Superior temporal gyrus (tissue), 1 donor: ENCODE data around the gene MAP3K5.

Experiments used
- DNase-seq: peaks from one replicate; pipeline ENCODE4 v3.0.0-alpha.2; 2016; ENCODE audit errors: extremely low spot score

MAP3K5 gene

DNA sequence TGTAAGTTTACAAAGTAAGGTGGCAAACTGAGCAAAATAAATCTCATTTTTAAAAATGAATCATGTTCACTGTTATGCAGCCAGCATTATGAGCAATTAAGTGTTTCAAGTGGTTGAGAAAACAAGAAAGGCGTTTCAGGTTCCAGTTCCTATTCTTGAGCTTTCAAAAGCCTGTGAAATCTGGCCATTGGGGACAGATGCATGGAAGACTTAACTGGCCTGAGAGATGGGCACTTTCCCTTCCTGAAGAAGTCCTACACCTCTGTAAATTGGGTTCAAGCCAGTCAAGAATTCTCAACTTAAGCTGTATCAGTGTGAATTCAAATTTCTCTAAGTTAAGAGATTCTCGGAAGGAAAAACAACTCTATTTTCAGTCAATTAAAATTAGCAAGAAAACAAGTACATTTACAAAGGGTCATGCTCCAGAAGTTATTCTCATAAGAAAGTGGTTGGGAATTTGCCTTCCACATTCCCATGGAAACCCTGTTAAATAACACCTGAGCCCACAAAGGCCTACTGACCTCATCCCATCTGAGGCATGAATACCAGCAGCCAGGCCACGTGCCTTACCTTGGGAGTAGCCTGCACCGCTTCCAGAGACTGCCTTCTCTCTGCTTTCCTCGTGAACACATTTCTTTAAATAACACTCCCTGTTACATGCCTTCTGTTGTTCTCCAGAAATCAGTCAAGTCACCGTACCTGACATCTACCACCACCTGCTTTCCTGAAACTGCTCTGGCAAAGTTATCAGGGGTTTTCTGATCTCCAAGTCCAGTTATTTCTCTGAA is 19.4 kb downstream of the MAP3K5 start:
- DNase-seq = peak; percentile 49

DNA sequence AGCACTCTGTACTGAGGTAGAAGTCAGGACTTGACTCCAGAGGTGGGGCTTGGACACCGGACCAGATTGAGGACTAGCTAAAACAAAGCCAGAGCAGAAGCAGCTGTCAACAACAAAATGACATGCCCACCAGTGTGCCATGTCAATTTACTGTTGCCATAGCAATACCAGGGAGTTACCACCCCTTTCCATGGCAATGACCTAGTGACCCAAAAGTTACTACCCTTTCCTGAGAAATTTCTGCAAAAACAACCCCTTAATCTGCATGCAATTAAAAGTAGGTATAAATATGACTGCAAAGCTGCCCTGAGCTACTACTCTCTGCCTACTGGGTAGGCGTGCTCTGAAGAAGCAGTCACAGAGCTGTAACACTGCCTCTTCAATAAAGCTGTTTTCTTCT is 21.0 kb downstream of the MAP3K5 start:
- DNase-seq = no peak

DNA sequence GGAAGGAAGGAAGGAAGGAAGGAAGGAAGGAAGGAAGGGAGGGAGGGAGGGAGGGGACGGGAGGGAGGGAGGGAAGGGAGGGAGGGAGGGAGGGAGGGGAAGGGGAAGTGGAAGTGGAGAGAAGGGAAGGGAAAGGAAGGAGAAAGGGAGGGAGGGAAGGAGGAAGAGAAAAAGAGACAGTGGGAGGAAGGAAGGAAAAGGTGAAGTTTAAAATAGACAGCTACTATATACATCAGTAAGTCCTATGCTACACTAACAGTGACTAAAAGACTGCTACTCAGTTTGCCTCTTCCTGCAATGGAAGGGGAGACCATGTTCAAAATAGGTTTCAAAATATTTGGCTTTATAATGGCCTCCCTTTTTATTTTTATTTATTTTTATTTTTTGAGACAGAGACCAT is 22.5 kb downstream of the MAP3K5 start:
- no peak for DNase-seq

DNA sequence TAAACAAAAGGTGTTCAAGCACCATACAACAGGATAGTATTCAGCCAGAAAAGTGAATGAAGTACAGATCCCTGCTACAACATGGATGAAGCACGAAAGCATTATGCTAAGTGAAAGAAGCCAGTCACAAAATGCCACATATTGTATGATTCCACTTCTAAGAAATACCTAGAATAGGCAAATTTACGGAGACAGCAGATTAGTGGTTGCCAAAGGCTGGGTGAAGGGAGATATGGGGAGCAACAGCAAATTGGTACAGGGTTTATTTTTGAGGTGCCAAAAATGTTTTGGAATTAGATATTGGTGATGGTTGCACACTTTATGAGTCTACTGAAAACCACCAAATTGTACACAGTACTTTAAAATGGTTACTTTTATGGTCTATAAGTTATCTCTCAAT is 23.2 kb downstream of the MAP3K5 start:
- no peak for DNase-seq

DNA sequence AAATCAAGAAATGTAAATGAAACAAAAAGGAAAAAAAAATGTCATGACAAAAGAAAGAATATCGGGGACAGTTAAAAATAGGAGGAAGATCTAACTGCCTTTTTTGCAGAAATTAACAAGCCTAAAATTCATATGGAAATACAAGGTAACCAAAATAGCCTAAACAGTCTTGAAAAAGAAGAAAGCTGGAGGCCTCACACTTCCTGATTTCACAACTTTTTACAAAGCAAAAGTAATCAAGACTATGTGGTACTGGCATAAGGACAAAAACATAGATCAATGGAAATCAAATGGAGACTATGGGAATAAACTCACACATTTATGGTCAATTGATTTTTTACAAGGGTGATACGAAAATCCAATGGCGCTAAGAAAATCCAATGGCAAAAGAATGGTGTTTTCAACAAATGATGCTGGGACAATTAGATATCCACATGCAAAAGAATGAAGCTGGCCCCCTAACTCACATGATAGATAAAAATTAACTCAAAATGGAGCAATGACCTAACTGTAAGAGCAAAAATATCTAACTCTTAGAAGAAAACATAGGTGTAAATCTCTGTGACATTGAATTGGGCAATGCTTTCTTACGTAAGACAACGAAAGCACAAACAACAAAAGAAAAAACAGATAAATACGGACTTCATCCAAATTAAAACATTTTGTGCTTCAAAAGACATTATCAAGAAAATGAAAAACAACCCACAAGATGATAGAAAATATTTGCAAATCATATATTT is 24.5 kb downstream of the MAP3K5 start:
- peak; percentile 39 for DNase-seq

DNA sequence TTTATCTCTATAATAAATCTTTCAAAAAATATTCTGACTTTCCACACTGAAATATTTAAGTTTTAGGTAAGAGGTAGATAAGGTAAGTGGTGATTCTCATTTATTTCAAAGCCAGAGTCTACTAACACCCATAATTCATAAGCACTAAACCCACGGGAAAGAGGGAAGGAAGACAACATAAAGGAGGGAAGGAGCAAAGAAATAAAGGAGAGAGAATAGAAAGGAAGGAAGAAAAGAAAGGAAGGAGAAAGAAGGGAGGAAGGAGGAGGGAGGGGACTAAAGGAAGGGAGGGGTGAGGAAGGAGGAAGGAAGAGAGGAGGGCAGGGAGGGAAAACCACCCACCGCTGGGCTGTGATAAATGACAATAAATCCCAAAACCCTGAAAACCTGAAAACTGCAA is 25.2 kb downstream of the MAP3K5 start:
- no peak for DNase-seq

DNA sequence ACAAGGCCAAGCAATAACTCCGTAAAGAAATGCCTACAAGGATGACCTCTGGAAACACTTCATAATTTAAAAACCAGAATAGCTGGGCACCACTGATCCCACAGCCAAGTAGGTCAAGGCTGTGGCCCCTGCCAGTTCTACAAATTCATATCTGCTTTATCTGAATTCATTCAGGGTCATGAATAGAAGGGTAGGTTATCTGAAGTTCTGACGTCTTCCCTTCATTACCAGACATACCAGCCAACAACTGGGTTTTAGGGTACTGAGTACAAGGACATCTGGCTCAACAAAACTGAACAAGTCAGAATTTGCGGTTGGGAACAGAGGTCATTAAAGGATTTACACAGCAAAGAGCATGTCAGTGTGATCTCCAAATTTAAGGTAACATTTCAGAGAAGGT is 26.0 kb downstream of the MAP3K5 start:
- no peak for DNase-seq

DNA sequence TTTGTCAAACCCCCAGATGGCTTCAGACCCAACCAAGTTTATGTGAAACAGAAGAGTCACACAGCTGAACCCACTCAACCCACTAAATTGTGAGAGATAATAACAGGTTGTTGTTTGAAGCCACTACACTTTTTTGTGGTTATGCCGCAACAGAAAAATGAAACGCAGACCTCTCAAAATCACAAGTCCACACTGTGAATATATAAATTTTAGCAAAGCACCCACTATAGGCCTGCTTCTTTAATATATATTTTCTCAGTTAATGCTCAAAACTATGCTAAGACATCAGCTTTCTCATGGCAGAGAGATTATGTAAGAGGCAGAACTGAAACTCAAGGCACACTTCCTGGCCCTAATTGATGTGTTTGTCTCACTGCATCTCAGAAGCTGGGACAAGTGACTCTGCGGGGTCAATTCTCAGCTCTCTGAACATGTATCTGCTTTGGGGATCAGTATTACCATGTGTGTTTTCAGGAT is 27.7 kb downstream of the MAP3K5 start:
- peak; percentile 39 for DNase-seq

DNA sequence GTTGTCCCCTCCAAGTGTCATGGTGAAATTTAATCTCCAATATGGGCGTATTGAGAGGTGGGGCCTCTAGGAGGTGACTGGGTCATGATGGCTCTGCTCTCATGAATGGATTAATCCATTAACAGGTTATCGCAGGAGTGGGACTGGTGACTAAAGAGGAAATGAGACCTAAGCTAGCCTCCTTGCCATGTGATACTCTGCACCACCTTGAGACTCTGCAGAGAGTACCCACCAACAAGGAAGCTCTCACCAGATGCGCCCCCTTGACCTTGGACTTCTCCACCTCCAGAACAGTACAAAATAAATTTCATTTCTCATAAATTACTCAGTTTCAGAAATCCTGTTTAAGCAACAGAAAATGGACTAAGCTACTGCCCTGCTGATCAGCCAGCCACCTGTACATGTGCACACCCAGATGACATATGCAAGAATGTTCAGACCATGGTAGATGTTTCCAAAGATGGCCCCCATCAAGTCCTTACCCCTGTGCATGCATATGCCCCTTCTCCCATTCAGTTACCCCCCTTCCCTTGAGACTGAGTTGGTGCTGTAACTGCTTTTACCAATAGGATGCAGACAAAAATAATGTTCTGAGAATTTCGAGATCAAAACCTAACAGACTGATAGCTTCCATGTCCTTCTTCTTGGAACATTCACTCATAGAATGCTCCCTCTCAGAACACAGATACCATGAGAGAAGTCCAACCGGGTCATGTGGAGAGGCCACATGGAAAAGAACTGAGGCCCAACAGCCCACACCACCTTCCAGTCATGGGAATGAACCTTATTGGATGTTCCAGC is 28.4 kb downstream of the MAP3K5 start:
- DNase-seq = no peak

DNA sequence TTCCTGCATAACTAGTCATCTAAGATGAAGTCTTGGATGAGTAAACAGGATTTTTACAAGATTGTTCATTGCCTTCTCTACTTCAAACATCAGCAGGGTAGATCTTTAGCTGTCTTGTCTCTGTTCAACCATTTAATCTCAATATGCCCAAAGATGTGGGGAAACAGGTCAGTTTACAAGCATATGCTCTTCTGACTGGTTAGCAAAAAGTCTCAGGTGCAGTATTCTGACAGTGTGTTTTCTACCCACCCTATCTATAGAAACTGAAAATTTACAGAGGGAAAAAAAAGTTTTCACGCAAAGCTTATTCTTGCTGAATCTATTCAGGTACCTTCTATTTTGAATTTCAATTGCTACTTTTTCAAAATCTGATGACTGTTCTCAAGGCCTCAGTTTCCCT is 29.0 kb downstream of the MAP3K5 start:
- no peak for DNase-seq

DNA sequence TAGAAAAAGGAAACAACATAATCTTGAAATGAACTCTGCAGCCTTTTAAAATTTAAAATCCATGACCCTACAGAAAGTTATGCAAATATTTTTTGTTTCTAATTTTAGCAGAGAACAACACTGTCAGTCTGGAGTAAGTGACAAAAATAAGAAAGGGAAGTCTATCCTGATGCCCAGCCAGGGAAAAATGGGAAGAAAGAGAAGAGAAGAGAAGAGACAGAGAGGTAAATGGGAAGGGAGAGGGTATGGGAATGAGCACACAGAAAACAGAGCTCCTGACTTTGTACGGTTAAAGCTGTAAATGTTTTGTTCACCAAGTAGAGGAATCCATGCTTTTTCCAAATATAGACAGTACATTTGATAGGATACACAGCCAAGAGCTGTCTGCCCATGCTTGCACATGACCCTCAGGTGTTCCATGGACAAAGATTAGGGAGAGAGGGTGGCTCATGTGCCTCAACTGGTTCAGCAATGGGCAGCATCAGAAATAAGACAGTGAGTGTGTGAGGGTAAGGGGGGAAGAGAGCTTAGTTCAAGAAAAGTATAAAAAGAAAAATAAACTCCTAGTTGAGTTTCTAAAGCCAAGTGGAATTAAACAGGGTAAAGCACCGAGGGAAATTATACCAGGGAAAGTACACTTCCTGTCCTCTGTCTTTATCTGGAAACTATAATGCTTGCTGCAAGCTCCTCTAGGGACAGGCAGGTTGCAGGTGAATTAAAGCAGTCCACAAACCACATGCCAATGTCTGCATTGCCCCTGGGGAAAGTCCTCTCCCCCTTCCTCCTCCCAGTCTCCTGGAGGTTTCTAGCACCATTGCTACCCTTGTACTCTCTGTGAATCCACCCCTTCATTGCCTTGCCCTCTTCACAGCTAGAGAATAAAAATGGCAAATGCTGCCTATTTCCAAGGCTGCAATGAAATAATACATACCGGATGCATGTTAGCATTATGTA is 30.0 kb downstream of the MAP3K5 start:
- DNase-seq = peak; percentile 38

DNA sequence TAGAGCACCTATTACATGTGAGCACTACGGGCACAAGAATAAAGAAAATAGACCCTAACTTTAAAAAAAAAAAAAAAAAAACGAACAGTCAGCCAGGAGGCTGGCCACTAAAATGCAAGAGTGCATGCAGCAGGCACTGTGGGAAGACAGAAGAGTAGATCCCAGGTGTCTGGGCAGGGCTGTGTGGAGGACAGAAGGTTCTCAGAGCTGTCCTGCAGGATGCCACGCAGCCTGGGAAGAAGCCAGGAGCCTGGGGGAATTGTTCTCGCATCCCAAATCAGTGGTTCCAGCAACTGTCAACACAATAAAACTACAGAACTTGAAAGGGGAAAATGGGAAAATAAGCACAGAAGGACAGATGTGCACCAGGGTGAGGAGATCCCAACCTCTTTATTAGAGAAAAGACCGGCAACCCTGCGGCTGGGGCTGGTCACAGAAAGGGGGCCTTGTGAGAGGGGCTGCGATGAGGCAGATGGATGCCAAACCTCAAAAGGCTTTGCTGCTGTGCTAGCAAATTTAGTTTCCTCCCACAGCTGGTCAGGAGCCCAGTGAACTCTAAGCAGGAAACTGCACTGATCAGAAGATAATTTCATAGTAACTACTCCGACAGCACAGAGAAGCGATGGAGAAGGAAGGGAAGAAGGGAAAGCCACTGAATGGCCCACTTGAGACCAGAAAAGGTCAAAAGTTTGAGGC is 30.9 kb downstream of the MAP3K5 start:
- DNase-seq = peak; percentile 43

DNA sequence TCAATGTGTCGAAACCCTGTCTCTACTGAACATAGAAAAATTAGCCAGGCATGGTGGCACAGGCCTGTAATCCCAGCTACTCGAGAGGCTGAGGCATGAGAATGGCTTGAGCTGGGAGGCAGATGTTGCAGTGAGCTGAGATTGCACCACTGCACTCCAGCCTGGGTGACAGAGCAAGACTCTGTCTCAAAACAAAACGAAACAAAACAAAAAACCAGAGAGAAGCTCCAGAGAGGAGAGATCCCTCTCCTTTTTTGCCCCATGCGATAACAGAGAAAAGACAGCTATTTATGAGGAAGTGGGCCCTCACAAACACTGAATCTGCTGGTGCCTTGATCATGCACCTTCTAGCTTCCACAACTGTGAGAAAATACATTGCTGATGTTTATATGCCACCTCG is 31.5 kb downstream of the MAP3K5 start:
- peak; percentile 34 for DNase-seq

DNA sequence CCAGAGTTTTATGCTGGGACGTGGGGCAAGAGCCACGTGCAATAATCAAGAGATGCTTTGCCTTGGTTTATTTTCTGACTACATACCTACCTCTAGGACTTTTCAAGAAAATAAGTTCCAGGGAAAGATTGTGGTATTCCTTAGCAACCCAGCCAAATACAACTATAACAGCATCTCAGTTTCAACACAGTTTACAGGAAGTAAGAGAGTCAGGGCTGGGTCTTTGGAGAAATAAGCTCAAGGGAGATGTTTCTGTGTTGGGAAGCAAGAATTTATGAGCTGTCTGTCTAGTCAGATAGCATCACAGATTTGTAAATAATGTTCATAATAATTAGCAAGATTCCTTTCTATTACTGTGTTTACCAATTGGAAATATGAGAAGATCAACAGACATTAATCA is 35.1 kb downstream of the MAP3K5 start:
- no peak for DNase-seq

DNA sequence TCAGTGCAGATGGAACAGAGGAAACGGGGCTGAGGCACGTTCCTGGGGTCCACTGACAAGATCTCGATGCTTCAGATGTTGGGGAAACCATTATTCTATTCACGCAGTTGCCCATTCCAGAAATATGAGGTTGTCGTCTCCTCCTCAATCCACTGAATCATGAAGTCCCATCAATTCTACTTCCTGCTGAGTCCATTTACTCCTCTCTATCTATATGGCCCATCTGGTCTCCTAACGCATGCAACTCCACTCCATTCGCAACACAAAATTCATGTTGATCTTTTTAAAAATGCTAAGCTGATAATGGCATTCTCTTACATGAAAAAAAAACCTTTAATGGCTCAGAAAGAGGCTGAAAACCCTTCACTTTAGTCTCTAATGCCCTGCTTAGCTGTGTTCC is 37.5 kb downstream of the MAP3K5 start:
- no peak for DNase-seq

DNA sequence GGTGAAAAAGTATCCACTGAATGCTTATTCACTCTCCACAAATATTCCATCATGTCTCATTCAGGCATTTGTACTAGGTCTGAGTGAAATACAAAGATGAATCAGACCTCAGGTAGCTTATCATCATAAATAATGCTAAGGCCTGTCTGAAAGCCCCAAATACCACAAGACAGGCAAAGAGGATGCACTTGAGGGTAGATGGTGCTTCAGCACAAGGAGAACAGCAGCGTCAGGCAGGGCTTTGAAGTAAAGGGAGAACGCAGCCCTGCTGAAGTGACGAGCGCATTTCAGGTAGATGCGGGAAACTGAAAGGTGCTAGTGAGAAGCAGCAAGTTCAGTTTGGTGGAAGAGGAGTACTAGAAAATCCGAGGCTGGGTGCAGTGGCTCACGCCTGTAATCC is 38.7 kb downstream of the MAP3K5 start:
- no peak for DNase-seq

DNA sequence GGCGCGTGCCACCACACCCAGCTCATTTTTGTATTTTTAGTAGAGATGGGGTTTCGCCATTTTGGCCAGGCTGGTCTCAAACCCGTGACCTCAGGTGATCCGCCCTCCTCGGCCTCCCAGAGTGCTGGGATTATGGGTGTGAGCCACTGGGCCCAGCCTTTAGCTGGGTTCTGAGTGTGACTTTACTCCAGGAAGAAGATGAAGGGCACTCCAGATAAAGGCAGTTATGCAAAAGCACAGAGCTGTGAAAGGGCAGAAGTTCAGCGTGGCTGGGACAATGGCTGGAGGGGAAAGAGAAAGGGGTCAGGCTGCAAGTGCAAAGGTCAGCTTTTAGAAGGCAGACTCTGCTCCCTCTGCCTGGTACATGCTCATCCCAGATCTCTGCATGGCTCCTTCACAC is 39.7 kb downstream of the MAP3K5 start:
- DNase-seq = no peak

DNA sequence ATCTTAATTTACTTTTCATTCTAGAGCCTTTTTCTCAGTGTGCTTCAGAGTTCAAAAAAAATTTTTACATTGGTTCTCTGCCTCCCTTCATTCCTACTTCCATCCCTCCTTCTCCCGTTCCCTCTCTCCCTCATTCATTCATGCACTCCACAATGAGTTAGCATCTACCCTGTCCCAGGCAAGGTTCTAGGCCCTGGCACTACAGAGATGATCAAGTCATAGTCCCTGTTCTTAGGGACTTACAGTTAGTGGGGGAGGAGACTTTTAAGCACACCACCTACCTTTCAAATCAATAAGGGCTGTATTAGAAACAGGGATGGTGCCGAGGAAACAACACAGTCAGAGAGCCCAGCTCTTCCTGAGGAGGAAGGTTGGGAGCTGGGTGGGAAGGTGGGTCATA is 40.3 kb downstream of the MAP3K5 start:
- no peak for DNase-seq

DNA sequence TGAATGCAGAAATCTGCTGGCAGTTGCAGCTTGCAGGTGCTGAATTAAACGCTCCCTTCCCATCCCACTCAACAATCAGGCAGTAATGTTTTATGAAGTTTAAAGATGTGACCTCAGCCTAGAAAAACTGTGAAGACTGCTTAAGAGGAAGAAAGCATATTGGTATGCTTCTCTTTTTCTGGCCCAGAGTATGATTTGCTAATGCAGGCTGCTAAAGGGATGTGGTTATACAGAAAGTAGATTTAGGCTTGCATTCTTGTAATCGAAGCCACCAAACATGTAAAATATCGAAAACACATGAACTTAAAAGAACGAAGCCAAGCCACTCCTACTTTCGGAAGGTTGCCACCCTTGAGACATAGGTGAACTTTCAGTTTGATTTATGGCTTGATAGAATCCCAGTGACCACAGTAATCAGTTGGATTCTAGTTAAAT is 40.7 kb downstream of the MAP3K5 start:
- peak; percentile 49 for DNase-seq

DNA sequence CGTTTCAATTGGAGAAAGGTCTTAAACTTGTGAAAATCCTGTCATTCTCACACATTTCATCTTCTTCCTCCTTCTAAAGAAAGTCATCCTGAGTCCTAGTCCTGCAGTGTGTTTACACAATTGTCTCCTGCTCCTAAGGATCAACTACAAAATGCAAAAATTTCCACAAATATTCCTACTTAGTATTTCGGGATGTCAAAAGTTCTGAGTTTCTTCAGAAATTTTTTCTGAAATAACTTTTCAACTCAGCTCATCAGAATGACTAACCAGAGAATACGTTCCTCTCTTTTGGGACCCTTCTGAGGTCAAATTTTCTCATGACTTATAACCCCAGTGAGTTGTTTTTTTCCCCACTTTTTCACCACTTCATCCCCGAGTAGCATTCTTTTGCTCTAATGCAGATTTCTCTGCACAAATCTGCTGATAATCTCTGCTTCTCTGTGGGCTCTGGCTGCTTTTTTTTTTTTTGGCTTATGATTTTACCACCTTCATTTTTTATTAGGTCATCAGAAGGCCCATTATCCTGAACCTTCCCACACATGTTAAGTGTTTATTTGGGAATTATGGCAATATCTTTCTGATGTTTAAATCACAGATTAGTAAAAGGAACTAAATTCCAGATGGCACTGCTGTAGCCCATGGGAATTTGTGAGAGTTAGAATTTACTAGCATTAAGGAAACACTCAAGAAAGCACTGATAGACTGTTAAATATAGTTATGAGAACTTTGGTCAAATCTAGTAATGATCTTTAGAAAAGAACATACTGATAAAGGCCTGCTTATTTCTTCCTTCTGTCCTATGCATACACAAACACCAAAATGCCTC is 41.4 kb downstream of the MAP3K5 start:
- DNase-seq = no peak
